ENCODE data around the gene PRIM2.
"Not testable (repeated sequence)": the region's sequence is repeated elsewhere in the genome, so short reads cannot be mapped to it uniquely, and the experiment has no call there.

The PRIM2 gene

DNA sequence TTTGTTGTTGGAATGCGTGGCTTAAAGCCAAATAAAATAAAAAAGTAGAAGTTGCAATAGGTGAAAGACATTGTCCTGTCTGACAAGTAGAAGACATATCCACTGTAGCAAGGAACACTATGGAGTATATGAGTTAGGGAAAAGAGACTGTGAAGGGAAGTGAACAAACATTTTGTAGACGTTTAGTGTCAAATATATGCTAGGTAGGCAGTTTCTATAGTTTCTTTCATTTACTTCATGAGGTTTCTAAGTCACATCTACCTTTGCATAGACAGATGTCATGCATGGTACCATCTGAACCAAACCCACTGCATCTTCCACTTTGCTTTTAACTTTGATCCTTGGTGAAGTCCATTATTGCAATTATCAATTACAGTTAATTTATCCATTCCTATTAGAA lies 9.9 kb downstream of the PRIM2 start:
- H3K4me3 ChIP-seq (IDR thresholded peaks at IDR 0.05; ENCODE audit: insufficient read depth, low read depth, low read length), result no peak overlapping the region
- no peaks in the 10 kb centered on the region for H3K27me3 ChIP-seq (ENCODE audit: insufficient read depth, low read depth)
- H3K27ac ChIP-seq, result no peak overlapping the region
- peaks cover 5% of the 10 kb centered on the region; the same call in 1 of the 2 replicates for H3K79me2 ChIP-seq (ENCODE audit: insufficient read depth, low read depth)
- H3K4me1 ChIP-seq (ENCODE audit: low read depth, poor library complexity, severe bottlenecking), result peaks cover 10% of the 10 kb centered on the region
- no peaks in the 10 kb centered on the region for H4K20me1 ChIP-seq (ENCODE audit: insufficient read depth)
- H3K9ac ChIP-seq, result no peak overlapping the region
- peaks cover 10% of the 10 kb centered on the region; the same call in 1 of the 2 replicates for H3K36me3 ChIP-seq (ENCODE audit: insufficient read depth)
- H3K4me2 ChIP-seq, result no peak overlapping the region
- H2AFZ ChIP-seq (ENCODE audit: low read depth), result no peak overlapping the region
- TF ChIP-seq, protein P1, sequence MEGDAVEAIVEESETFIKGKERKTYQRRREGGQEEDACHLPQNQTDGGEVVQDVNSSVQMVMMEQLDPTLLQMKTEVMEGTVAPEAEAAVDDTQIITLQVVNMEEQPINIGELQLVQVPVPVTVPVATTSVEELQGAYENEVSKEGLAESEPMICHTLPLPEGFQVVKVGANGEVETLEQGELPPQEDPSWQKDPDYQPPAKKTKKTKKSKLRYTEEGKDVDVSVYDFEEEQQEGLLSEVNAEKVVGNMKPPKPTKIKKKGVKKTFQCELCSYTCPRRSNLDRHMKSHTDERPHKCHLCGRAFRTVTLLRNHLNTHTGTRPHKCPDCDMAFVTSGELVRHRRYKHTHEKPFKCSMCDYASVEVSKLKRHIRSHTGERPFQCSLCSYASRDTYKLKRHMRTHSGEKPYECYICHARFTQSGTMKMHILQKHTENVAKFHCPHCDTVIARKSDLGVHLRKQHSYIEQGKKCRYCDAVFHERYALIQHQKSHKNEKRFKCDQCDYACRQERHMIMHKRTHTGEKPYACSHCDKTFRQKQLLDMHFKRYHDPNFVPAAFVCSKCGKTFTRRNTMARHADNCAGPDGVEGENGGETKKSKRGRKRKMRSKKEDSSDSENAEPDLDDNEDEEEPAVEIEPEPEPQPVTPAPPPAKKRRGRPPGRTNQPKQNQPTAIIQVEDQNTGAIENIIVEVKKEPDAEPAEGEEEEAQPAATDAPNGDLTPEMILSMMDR (conservative IDR thresholded peaks at IDR 0.05; ENCODE audit: low read depth, low read length), result no peak

- Histone ChIP-seq H3K4me1 (ENCODE audit: low read depth, poor library complexity, severe bottlenecking) (peaks cover 10% of the 10 kb centered on the region), H3K36me3 (ENCODE audit: insufficient read depth) (peaks cover 8% of the 10 kb centered on the region; the same call in 1 of the 2 replicates), H3K9ac (no peak overlapping the region), H2AFZ (ENCODE audit: low read depth) (no peak overlapping the region), H3K79me2 (ENCODE audit: insufficient read depth, low read depth) (peaks cover 8% of the 10 kb centered on the region; the same call in 1 of the 2 replicates), H3K27ac (no peak overlapping the region), H3K4me3 (IDR thresholded peaks at IDR 0.05; ENCODE audit: insufficient read depth, low read depth, low read length) (no peak overlapping the region), H3K4me2 (no peak overlapping the region), H4K20me1 (ENCODE audit: insufficient read depth) (no peaks in the 10 kb centered on the region), H3K27me3 (ENCODE audit: insufficient read depth, low read depth) (no peaks in the 10 kb centered on the region)
- TF ChIP-seq, protein P1 (conservative IDR thresholded peaks at IDR 0.05; ENCODE audit: low read depth, low read length), result no peak
These were observed 10.6 kb downstream of the PRIM2 start for GRCh38 chr6:57328074-57328473.

GRCh38 chr6:57329933-57330332 lies 12.5 kb downstream of the PRIM2 start:
- Histone ChIP-seq H3K79me2 (ENCODE audit: insufficient read depth, low read depth) (peaks cover 8% of the 10 kb centered on the region; the same call in 1 of the 2 replicates), H3K27me3 (ENCODE audit: insufficient read depth, low read depth) (no peaks in the 10 kb centered on the region), H3K9ac (no peak overlapping the region), H2AFZ (ENCODE audit: low read depth) (no peak overlapping the region), H3K4me3 (IDR thresholded peaks at IDR 0.05; ENCODE audit: insufficient read depth, low read depth, low read length) (no peak overlapping the region), H3K4me2 (no peak overlapping the region), H3K27ac (no peak overlapping the region), H3K4me1 (ENCODE audit: low read depth, poor library complexity, severe bottlenecking) (peaks cover under 1% of the 10 kb centered on the region), H4K20me1 (ENCODE audit: insufficient read depth) (no peaks in the 10 kb centered on the region), H3K36me3 (ENCODE audit: insufficient read depth) (peaks cover 8% of the 10 kb centered on the region; the same call in 1 of the 2 replicates)
- TF ChIP-seq, protein P1 (conservative IDR thresholded peaks at IDR 0.05; ENCODE audit: low read depth, low read length), result no peak

DNA sequence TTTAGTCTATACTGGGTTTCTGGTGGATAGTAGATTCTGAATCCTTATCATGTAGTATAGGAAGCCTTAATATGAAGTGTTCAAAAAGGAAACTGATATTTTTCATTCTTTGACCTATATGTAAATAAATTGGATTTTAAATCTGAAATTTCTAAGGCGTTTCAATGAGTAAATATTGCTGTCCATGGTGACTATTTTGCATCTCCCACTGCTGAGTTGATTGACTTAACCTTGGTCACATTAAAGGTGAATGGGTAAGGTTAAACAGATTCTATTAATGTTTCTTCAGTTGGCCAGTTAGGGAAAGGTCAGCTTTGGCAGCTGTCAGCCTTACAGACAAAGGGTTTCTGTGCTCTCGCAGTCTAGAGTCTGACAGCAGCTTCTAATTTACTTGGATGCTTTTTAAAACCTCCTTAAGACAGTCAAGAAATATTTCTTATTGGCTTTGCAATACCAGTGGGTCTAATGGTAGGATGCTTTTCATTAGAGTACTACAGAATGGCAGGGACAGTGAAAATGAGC lies 24.8 kb downstream of the PRIM2 start:
- no peak overlapping the region for H2AFZ ChIP-seq (ENCODE audit: low read depth)
- no peak overlapping the region for H3K9ac ChIP-seq
- H3K4me2 ChIP-seq, result no peak overlapping the region
- H4K20me1 ChIP-seq (ENCODE audit: insufficient read depth), result no peaks in the 10 kb centered on the region
- no peaks in the 10 kb centered on the region for H3K4me1 ChIP-seq (ENCODE audit: low read depth, poor library complexity, severe bottlenecking)
- H3K36me3 ChIP-seq (ENCODE audit: insufficient read depth), result no peaks in the 10 kb centered on the region
- no peaks in the 10 kb centered on the region for H3K79me2 ChIP-seq (ENCODE audit: insufficient read depth, low read depth)
- H3K27ac ChIP-seq, result no peak overlapping the region
- no peaks in the 10 kb centered on the region for H3K27me3 ChIP-seq (ENCODE audit: insufficient read depth, low read depth)
- H3K4me3 ChIP-seq (IDR thresholded peaks at IDR 0.05; ENCODE audit: insufficient read depth, low read depth, low read length), result no peak overlapping the region
- TF ChIP-seq, protein P1 (conservative IDR thresholded peaks at IDR 0.05; ENCODE audit: low read depth, low read length), result no peak

DNA sequence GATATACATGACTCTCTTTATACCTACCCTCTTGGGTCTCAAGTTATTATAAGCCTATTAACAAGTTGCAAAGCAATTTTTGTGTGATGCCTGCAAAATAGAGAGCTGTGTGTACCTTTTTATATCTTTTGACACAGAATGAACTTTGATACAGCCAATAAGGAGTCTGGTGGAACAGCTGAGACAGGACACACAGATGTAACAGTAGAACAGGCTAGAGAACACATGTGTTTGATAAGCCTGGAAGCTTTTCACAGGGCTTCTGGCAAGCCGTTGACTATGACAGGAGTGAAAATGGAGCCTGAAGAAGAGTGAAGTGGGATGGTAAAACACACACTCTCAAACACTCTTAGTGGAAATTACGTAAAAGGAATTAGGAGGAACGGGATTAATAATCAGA lies 25.9 kb downstream of the PRIM2 start:
- not testable (repeated sequence) for H3K27me3 ChIP-seq (ENCODE audit: insufficient read depth, low read depth); H3K4me2 ChIP-seq; H3K27ac ChIP-seq; H4K20me1 ChIP-seq (ENCODE audit: insufficient read depth); H3K79me2 ChIP-seq (ENCODE audit: insufficient read depth, low read depth); H3K4me1 ChIP-seq (ENCODE audit: low read depth, poor library complexity, severe bottlenecking); H2AFZ ChIP-seq (ENCODE audit: low read depth); H3K4me3 ChIP-seq (IDR thresholded peaks at IDR 0.05; ENCODE audit: insufficient read depth, low read depth, low read length); H3K36me3 ChIP-seq (ENCODE audit: insufficient read depth); H3K9ac ChIP-seq

DNA sequence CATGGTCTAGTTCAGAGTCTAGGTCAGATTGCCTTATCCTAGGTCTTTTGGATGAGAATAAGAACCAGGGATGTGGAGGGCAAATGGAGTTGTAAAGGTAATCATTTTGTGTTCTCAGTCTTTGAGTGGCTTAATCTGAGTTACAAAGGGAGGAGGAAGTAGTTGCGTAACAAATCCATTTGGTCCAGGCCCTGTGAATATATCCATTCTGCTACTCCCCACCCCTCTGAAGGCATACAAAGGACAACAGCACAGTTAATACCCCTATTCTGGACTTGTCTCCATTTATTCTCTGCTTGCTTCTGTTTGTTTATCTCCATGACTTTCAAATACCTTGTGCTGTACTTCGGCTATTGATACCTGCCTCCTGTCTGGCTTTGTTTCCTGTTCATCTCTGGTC lies 29.3 kb downstream of the PRIM2 start:
- H3K27me3 ChIP-seq (ENCODE audit: insufficient read depth, low read depth); H3K27ac ChIP-seq; H2AFZ ChIP-seq (ENCODE audit: low read depth); H3K4me1 ChIP-seq (ENCODE audit: low read depth, poor library complexity, severe bottlenecking); H3K4me2 ChIP-seq; H3K4me3 ChIP-seq (IDR thresholded peaks at IDR 0.05; ENCODE audit: insufficient read depth, low read depth, low read length); H3K9ac ChIP-seq; H3K36me3 ChIP-seq (ENCODE audit: insufficient read depth); H3K79me2 ChIP-seq (ENCODE audit: insufficient read depth, low read depth); H4K20me1 ChIP-seq (ENCODE audit: insufficient read depth): not testable (repeated sequence)

GRCh38 chr6:57347597-57347996 lies 30.2 kb downstream of the PRIM2 start:
- not testable (repeated sequence) for H4K20me1 ChIP-seq (ENCODE audit: insufficient read depth); H2AFZ ChIP-seq (ENCODE audit: low read depth); H3K9ac ChIP-seq; H3K27ac ChIP-seq; H3K4me1 ChIP-seq (ENCODE audit: low read depth, poor library complexity, severe bottlenecking); H3K4me3 ChIP-seq (IDR thresholded peaks at IDR 0.05; ENCODE audit: insufficient read depth, low read depth, low read length); H3K79me2 ChIP-seq (ENCODE audit: insufficient read depth, low read depth); H3K4me2 ChIP-seq; H3K27me3 ChIP-seq (ENCODE audit: insufficient read depth, low read depth); H3K36me3 ChIP-seq (ENCODE audit: insufficient read depth)
